ENCODE data around the gene RPL6.
"Not testable (repeated sequence)": the region's sequence is repeated elsewhere in the genome, so short reads cannot be mapped to it uniquely, and the experiment has no call there.

Gene RPL6

GRCh38 chr12:112409064-112409905 lies at the start of gene RPL6:
RPL6 (minus strand) TSS chr12:112409605; CDS start chr12:112408656, 949 bp downstream.
- peak; percentile 99 for DNase-seq

GRCh38 chr12:112458751-112459150 lies 49.3 kb upstream of the RPL6 start:
- DNase-seq = no peak

- no peak for DNase-seq
These were observed 48.9 kb upstream of the RPL6 start for GRCh38 chr12:112458330-112458729.

- not testable (repeated sequence) for DNase-seq
These were observed 47.7 kb upstream of the RPL6 start for GRCh38 chr12:112457142-112457541.

GRCh38 chr12:112456029-112456428 lies 46.6 kb upstream of the RPL6 start:
- DNase-seq = no peak

GRCh38 chr12:112450725-112451124 lies 41.3 kb upstream of the RPL6 start:
- DNase-seq = peak; percentile 23

GRCh38 chr12:112448165-112448564 lies 38.8 kb upstream of the RPL6 start:
- DNase-seq = not testable (repeated sequence)

GRCh38 chr12:112447106-112447505 lies 37.7 kb upstream of the RPL6 start:
- no peak for DNase-seq

GRCh38 chr12:112446008-112446725 lies 36.8 kb upstream of the RPL6 start:
- no peak for DNase-seq

GRCh38 chr12:112443916-112444315 lies 34.5 kb upstream of the RPL6 start:
- DNase-seq = no peak

- not testable (repeated sequence) for DNase-seq
These were observed 31.2 kb upstream of the RPL6 start for GRCh38 chr12:112440653-112441052.

GRCh38 chr12:112439769-112440168 lies 30.4 kb upstream of the RPL6 start:
- no peak for DNase-seq

- DNase-seq = not testable (repeated sequence)
These were observed 29.2 kb upstream of the RPL6 start for GRCh38 chr12:112438645-112439044.

GRCh38 chr12:112433551-112433950 lies 24.1 kb upstream of the RPL6 start:
- DNase-seq = no peak

- no peak for DNase-seq
These were observed 22.6 kb upstream of the RPL6 start for GRCh38 chr12:112431965-112432364.

- DNase-seq = no peak
These were observed 21.5 kb upstream of the RPL6 start for GRCh38 chr12:112430929-112431328.

- no peak for DNase-seq
These were observed 18.4 kb upstream of the RPL6 start for GRCh38 chr12:112427760-112428159.

GRCh38 chr12:112425582-112426382 lies 16.4 kb upstream of the RPL6 start:
- no peak for DNase-seq

- DNase-seq = no peak
These were observed 14.7 kb upstream of the RPL6 start for GRCh38 chr12:112424126-112424525.

GRCh38 chr12:112422531-112422930 lies 13.1 kb upstream of the RPL6 start:
- no peak for DNase-seq

- DNase-seq = no peak
These were observed 12.0 kb upstream of the RPL6 start for GRCh38 chr12:112421363-112421762.

- DNase-seq = no peak
These were observed 11.3 kb upstream of the RPL6 start for GRCh38 chr12:112420740-112421139.
